Activated CD4-positive, alpha-beta T cell treated with anti-CD3 and anti-CD28 coated beads, Interleukin-2, amount 10 ng/mL, durations not matched to agents 7 days and 5 days (primary cell): ENCODE measurements around the gene GRM7. TPM values are rescaled to one million over a fixed set of nuclear protein-coding genes. Genes with fewer than 3 reads are reported as not detected.

Experiments used
- CTCF ChIA-PET: fragments of 350-600 bp; sonication (Branson Sonifier 250); formaldehyde crosslinking; loops from one replicate; lab custom pipeline; 2021; ENCODE audit warnings: antibody characterized with exemption; lab: Charles Lee
- POLR2A ChIA-PET: fragments of 350-600 bp; sonication (Branson Sonifier 250); formaldehyde crosslinking; loops from one replicate; lab custom pipeline; 2021; ENCODE audit warnings: antibody characterized with exemption; lab: Charles Lee
- DNase-seq: peaks from one replicate; pipeline ENCODE4 v3.0.0-alpha.2; 2020
- H3K27ac Mint-ChIP-seq: one replicate; pipeline ENCODE4 v1.8.0; 2021; ENCODE audit warnings: mild to moderate bottlenecking, moderate library complexity, mixed read lengths
- H3K27me3 Mint-ChIP-seq: one replicate; pipeline ENCODE4 v1.8.0; 2021; ENCODE audit warnings: mixed read lengths
- H3K36me3 Mint-ChIP-seq: one replicate; pipeline ENCODE4 v1.8.0; 2021; ENCODE audit warnings: low read depth, mixed read lengths
- H3K4me1 Mint-ChIP-seq: one replicate; pipeline ENCODE4 v1.8.0; 2021; ENCODE audit warnings: mixed read lengths
- H3K4me3 Mint-ChIP-seq: one replicate; pipeline ENCODE4 v1.8.0; 2021; ENCODE audit warnings: mild to moderate bottlenecking, moderate library complexity, mixed read lengths
- H3K9me3 Mint-ChIP-seq: one replicate; pipeline ENCODE4 v1.8.0; 2021; ENCODE audit warnings: mixed read lengths
- total RNA-seq, 2 experiments: library from RNA; stranded (reverse); gene quantifications; one replicate each; pipeline ENCODE4 v1.2.3, GENCODE V29; 2021

GRM7 gene
- total RNA-seq, 2 experiments from 2014 or later = not detected

GRCh38 chr3:7588236-7588635 is 727.3 kb downstream of the GRM7 start:
- H3K27ac Mint-ChIP-seq = no peak overlapping the region
- no peaks in the 10 kb centered on the region for H3K36me3 Mint-ChIP-seq
- H3K4me3 Mint-ChIP-seq = no peak overlapping the region
- no peaks in the 10 kb centered on the region for H3K4me1 Mint-ChIP-seq
- H3K27me3 Mint-ChIP-seq = no peaks in the 10 kb centered on the region
- DNase-seq = no peak
- POLR2A ChIA-PET = no interaction called here
- no peaks in the 10 kb centered on the region for H3K9me3 Mint-ChIP-seq
- CTCF ChIA-PET = no interaction called here

GRCh38 chr3:7589526-7589925 is 728.6 kb downstream of the GRM7 start:
- CTCF ChIA-PET = no interaction called here
- Mint-ChIP-seq H3K36me3 (no peaks in the 10 kb centered on the region), H3K27me3 (no peaks in the 10 kb centered on the region), H3K9me3 (no peaks in the 10 kb centered on the region), H3K27ac (no peak overlapping the region), H3K4me3 (no peak overlapping the region), H3K4me1 (no peaks in the 10 kb centered on the region)
- POLR2A ChIA-PET = no interaction called here
- DNase-seq = no peak

- no peaks in the 10 kb centered on the region for H3K9me3 Mint-ChIP-seq
- H3K27ac Mint-ChIP-seq = no peak overlapping the region
- H3K27me3 Mint-ChIP-seq = no peaks in the 10 kb centered on the region
- H3K36me3 Mint-ChIP-seq = no peaks in the 10 kb centered on the region
- ChIA-PET CTCF (no interaction called here), POLR2A (no interaction called here)
- no peaks in the 10 kb centered on the region for H3K4me1 Mint-ChIP-seq
- no peak for DNase-seq
- H3K4me3 Mint-ChIP-seq = no peak overlapping the region
Observed at GRCh38 chr3:7602297-7602696, 741.4 kb downstream of the GRM7 start.

- H3K36me3 Mint-ChIP-seq = no peaks in the 10 kb centered on the region
- no peaks in the 10 kb centered on the region for H3K9me3 Mint-ChIP-seq
- ChIA-PET POLR2A (no interaction called here), CTCF (no interaction called here)
- H3K27ac Mint-ChIP-seq = no peak overlapping the region
- no peak overlapping the region for H3K4me3 Mint-ChIP-seq
- DNase-seq = no peak
- no peaks in the 10 kb centered on the region for H3K27me3 Mint-ChIP-seq
- no peaks in the 10 kb centered on the region for H3K4me1 Mint-ChIP-seq
Observed at GRCh38 chr3:7607083-7607482, 746.2 kb downstream of the GRM7 start.

GRCh38 chr3:7607676-7608075 is 746.8 kb downstream of the GRM7 start:
- no peaks in the 10 kb centered on the region for H3K4me1 Mint-ChIP-seq
- POLR2A ChIA-PET = no interaction called here
- CTCF ChIA-PET = no interaction called here

GRCh38 chr3:7610634-7611033 is 749.7 kb downstream of the GRM7 start:
- Mint-ChIP-seq H3K9me3 (no peaks in the 10 kb centered on the region), H3K27ac (no peak overlapping the region), H3K36me3 (no peaks in the 10 kb centered on the region), H3K4me3 (no peak overlapping the region), H3K4me1 (no peaks in the 10 kb centered on the region), H3K27me3 (no peaks in the 10 kb centered on the region)
- ChIA-PET POLR2A (no interaction called here), CTCF (no interaction called here)
- DNase-seq = no peak

More at GRCh38 chr3:7607676-7608075, 746.8 kb downstream of the GRM7 start:
- DNase-seq = no peak
- Mint-ChIP-seq H3K36me3 (no peaks in the 10 kb centered on the region), H3K9me3 (no peaks in the 10 kb centered on the region), H3K4me3 (no peak overlapping the region), H3K27me3 (no peaks in the 10 kb centered on the region), H3K27ac (no peak overlapping the region)

GRCh38 chr3:7615043-7615442 is 754.1 kb downstream of the GRM7 start:
- POLR2A ChIA-PET = no interaction called here
- no peaks in the 10 kb centered on the region for H3K27me3 Mint-ChIP-seq
- DNase-seq = no peak
- no peak overlapping the region for H3K4me3 Mint-ChIP-seq
- no peaks in the 10 kb centered on the region for H3K36me3 Mint-ChIP-seq
- no peak overlapping the region for H3K27ac Mint-ChIP-seq
- H3K9me3 Mint-ChIP-seq = no peaks in the 10 kb centered on the region
- H3K4me1 Mint-ChIP-seq = no peaks in the 10 kb centered on the region
- CTCF ChIA-PET = no interaction called here

- Mint-ChIP-seq H3K27me3 (no peaks in the 10 kb centered on the region), H3K4me1 (no peaks in the 10 kb centered on the region), H3K36me3 (no peaks in the 10 kb centered on the region), H3K4me3 (no peak overlapping the region), H3K9me3 (no peaks in the 10 kb centered on the region), H3K27ac (no peak overlapping the region)
- POLR2A ChIA-PET = no interaction called here
- DNase-seq = no peak
- CTCF ChIA-PET = no interaction called here
Observed at GRCh38 chr3:7618606-7619005, 757.7 kb downstream of the GRM7 start.

GRCh38 chr3:7620401-7620800 is 759.5 kb downstream of the GRM7 start:
- POLR2A ChIA-PET = no interaction called here
- Mint-ChIP-seq H3K27ac (no peak overlapping the region), H3K36me3 (no peaks in the 10 kb centered on the region), H3K4me3 (no peak overlapping the region), H3K9me3 (no peaks in the 10 kb centered on the region), H3K27me3 (no peaks in the 10 kb centered on the region), H3K4me1 (no peaks in the 10 kb centered on the region)
- CTCF ChIA-PET = no interaction called here
- no peak for DNase-seq

GRCh38 chr3:7621046-7621630 is 760.2 kb downstream of the GRM7 start:
- ChIA-PET POLR2A (no interaction called here), CTCF (no interaction called here)
- Mint-ChIP-seq H3K36me3 (no peaks in the 10 kb centered on the region), H3K4me3 (no peak overlapping the region), H3K9me3 (no peaks in the 10 kb centered on the region), H3K27ac (no peak overlapping the region), H3K4me1 (no peaks in the 10 kb centered on the region), H3K27me3 (no peaks in the 10 kb centered on the region)
- DNase-seq = no peak

GRCh38 chr3:7621651-7622050 is 760.7 kb downstream of the GRM7 start:
- no peak overlapping the region for H3K4me3 Mint-ChIP-seq
- no peak overlapping the region for H3K27ac Mint-ChIP-seq
- H3K9me3 Mint-ChIP-seq = no peaks in the 10 kb centered on the region
- POLR2A ChIA-PET = no interaction called here
- CTCF ChIA-PET = no interaction called here
- H3K4me1 Mint-ChIP-seq = no peaks in the 10 kb centered on the region
- H3K36me3 Mint-ChIP-seq = no peaks in the 10 kb centered on the region
- DNase-seq = no peak
- no peaks in the 10 kb centered on the region for H3K27me3 Mint-ChIP-seq

- Mint-ChIP-seq H3K4me1 (no peaks in the 10 kb centered on the region), H3K4me3 (no peak overlapping the region), H3K36me3 (no peaks in the 10 kb centered on the region), H3K9me3 (no peaks in the 10 kb centered on the region), H3K27me3 (no peaks in the 10 kb centered on the region), H3K27ac (no peak overlapping the region)
- CTCF ChIA-PET = no interaction called here
- POLR2A ChIA-PET = no interaction called here
- DNase-seq = no peak
Observed at GRCh38 chr3:7625021-7625420, 764.1 kb downstream of the GRM7 start.

- ChIA-PET CTCF (no interaction called here), POLR2A (no interaction called here)
- no peak overlapping the region for H3K27ac Mint-ChIP-seq
- no peaks in the 10 kb centered on the region for H3K36me3 Mint-ChIP-seq
- DNase-seq = no peak
- H3K4me1 Mint-ChIP-seq = no peaks in the 10 kb centered on the region
- no peak overlapping the region for H3K4me3 Mint-ChIP-seq
- no peaks in the 10 kb centered on the region for H3K27me3 Mint-ChIP-seq
- H3K9me3 Mint-ChIP-seq = peaks cover 3% of the 10 kb centered on the region
Observed at GRCh38 chr3:7630351-7630911, 769.5 kb downstream of the GRM7 start.

GRCh38 chr3:7630925-7631324 is 770.0 kb downstream of the GRM7 start:
- ChIA-PET CTCF (no interaction called here), POLR2A (no interaction called here)
- Mint-ChIP-seq H3K4me1 (no peaks in the 10 kb centered on the region), H3K4me3 (no peak overlapping the region), H3K27ac (no peak overlapping the region), H3K36me3 (no peaks in the 10 kb centered on the region), H3K27me3 (no peaks in the 10 kb centered on the region), H3K9me3 (peaks cover 3% of the 10 kb centered on the region)
- DNase-seq = no peak
